HG03095 (cell line): ENCODE results near the gene AFF3.

ENCODE experiments used
- ATAC-seq: cut with Tn5 transposase; IDR thresholded peaks from one replicate; pipeline ENCODE4 v1.9.1; 2021; ENCODE audit warnings: moderate library complexity; ENCODE audit not compliant: unreplicated experiment

AFF3 gene

DNA sequence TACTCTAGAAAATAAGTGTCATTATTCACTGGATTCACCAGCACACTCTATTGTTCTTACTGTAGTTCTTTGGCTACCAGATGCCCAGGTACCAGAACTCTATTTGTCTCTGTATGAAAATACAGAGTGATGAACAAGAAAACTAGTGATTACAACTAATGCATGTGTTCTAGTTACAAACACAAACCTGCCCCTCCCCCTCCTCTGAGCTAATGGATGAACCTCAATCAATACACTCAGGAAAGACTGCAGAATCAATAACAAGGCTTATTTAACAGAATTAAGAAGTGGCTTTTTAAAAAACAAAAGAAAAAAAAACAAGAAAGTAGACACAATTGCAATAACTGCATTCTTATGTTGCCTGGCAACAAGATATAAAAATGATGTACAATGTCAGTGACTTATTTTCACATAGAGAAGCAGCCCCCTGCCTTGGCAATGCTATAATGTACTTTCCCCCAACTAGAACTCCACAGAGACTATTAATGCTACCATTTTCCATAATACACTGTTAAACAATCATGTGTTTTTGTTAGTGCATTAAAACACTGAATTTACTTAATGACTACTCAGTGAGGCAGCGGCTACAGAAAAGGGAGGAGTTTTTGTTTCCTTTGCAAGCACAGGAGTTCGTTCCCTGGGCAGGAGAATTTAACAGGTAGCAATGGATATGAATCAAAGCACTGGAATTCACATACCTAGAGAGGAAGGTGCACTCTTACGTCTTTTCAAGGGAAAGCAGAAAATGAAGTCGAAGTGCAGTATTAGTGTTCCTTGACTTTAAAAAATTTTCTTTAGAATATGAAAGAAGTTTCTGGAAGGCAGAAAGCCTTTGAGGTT, 333.8 kb downstream of the AFF3 start:
- ATAC-seq, result no peak

DNA sequence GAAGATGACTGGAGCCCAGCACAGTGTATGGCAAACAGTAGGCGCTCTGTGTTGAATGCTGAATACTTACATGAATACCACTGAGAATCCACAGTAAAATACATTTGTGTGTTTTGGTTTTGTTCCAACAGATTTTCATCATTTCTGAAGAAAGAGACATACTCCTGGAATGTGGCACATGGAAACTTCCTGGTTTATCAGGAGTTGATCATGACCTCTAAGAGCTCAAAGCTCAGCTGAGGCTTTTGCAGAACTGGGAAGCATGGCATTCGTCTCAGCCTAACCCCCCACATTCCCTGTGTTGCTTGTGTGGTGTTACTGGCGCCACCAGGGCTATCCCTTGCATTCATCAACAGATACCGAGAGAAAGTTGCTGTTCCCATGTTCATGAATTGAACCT, 335.6 kb downstream of the AFF3 start:
- no peak for ATAC-seq

DNA sequence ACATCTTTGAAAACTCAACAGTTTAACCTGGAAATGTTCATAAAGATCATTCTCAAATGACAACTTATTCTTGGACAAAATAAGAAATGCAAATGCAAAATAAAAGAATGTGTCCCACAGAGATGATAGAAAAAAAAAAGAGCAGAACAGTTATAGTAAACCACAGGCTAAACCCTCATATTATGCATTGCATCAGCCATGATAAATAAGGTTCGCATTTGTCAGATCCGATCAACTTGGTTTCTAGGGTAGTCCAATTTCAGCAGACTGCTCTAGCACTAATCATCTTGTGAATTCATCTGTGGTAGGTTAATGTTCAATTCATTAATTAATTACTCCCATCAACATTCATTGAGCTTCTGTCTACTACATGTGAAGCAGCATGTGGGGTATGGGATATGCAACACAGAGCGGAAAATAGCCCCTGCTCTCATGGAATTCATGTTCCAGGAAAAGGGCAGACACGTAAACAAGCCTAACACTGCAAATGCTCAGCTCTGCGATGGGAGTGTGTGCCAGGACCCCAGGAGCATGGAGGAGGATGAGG, 336.4 kb downstream of the AFF3 start:
- ATAC-seq, result no peak

DNA sequence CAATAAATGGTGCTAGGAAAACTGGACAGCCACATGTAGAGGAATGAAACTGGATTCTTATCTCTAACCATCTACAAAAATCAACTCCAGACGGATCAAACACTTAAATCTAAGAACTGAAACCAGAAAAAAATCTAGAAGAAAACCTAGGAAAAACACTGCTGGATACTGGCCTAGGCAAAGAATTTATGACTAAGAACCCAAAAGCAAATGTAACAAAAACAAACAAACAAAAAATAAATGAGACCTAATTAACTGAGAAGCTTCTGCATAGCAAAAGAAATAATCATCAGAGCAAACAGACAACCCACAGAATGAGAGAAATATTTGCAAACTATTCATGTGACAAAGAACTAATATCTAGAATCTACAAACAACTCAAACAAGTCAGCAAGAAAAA, 338.5 kb downstream of the AFF3 start:
- ATAC-seq, result no peak

DNA sequence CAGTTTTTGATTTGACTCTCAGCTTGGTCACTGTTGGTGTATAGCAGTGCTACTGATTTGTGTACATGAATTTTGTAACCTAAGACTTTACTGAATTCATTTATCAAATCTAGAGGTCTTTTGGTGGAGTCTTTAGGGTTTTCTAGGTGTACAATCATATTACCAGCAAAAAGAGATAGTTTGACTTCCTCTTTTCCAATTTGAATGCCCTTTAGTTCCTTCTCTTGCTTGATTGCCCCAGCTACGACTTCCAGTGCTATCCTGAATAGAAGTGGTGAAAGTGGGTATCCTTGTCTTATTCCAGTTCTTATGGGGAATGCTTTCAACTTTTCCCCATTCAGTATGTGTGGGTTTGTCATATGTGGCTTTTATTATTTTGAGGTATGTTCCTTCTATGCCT, 339.7 kb downstream of the AFF3 start:
- no peak for ATAC-seq

DNA sequence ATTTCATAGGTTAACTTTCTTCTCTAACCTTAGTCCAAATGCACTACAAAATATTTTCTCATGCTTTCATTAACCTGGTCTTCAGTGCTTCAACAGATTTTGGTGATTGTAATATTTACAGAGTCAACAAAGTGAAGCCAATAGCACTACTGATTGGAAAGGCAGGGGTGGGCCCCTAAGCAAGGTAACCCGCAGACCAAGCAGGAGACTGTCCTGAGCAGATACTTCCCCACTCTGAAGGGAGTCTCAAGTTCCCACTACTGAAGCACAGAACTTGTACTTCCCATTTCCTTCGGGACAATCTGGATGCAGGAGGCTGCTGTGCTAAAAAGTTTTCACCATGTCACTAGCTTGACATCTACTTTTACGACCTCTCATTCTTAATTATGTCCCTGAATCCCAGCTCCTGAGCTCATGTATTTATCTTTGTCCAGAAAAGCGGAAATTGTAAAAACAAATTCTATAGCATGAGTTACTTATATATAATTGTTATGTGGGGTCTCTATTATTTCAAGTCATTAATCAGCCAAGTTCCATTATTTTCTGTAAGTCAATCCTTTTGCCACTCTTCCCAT, 341.0 kb downstream of the AFF3 start:
- ATAC-seq, result no peak

DNA sequence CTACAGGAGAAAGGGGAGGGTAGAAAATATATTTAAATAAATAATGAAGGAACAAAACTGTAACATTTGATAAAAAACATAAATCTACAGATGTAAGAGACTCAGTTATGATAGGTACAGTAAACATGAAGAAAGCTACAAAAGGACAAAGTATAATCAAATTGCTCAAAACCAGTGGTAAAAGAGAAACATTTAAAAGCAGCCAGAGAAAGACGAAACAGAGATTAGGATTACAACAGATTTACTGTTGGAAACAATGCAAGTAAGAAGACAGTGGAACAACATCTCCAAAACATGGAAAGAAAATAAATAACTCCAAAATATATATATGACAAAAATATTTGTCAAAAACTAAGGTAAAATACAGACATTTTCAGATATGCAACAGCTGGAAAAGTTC, 344.9 kb downstream of the AFF3 start:
- no peak for ATAC-seq

DNA sequence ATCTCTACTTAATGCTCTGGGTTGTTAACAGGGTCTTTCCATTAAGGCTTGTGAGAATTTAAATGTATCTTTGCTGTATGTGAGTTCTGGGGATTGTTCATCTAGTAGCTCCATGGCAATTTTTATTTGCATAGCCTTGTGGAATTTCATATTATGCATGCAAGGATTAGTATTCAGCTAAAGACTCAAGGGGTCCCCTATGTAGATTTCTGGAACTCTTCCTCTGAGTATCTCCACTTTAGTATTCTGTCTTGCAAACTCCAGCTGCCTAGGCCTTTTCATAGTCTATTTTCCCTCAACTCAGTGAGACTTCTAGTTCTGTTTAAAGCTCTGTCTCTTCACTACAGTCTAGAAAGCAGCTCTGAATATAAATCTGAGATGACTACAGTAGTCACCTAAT, 348.0 kb downstream of the AFF3 start:
- no peak for ATAC-seq

DNA sequence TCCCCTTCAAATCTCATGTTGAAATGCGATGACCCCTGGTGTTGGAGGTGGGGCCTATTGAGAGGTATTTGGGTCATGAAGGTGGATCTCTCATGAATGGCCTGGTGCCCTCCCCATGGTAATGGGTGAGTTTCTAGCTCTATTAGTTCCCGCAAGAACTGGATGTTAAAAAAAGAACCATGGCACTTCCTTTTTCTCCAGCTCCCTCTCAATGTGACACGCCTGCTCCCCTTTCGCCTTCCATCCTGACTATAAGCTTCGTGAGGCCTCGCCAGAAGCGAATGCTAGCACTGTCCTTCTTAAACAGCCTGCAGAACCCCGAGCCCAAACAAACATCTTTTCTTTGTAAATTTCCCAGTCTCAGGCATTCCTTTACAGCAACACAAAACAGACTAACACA, 349.4 kb downstream of the AFF3 start:
- ATAC-seq, result no peak

DNA sequence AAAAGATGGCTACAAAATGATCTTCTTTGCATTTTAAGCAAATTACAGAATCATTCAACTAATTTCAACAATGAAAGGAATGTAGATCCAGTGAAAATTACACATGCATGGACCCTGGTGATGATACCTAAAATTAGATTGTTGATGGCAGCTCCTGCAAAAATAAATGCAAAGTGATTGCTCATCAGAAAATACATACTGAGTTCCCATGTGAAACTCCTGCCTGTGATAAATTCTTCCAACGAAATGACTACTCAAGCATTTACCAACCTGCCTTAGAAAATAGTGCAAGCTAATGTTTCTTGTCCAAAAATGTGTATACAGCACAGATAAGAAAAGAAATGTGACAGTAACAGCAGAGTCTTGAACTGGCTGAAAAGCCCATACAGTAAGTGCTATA, 352.5 kb downstream of the AFF3 start:
- ATAC-seq, result no peak

DNA sequence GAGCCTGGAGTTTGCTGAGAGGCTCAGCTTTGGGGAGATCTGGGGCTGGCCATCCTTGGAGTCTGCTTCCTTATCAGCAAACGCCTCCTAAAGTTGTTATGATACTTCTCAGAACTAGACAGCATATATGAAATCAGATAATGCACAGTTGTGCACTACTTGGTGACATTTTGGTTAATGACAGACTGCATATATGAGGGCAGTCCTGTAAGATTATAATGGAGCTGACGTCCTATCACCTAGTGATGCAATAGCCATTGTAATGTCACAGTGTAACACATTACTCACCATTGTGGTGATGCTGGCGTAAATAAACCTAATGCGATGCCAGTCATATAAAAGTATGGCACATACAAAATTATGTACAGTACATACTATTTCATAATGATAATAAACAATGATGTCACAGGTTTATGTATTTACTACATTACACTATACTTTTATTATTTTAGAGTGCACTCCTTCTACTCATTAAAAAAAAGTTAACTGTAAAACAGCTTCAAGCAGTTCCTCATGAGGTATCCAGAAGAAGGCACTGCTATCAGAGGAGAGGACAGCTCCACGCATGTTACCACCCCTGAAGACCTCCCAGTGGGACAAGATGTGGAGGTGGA, 354.5 kb downstream of the AFF3 start:
- ATAC-seq, result no peak

DNA sequence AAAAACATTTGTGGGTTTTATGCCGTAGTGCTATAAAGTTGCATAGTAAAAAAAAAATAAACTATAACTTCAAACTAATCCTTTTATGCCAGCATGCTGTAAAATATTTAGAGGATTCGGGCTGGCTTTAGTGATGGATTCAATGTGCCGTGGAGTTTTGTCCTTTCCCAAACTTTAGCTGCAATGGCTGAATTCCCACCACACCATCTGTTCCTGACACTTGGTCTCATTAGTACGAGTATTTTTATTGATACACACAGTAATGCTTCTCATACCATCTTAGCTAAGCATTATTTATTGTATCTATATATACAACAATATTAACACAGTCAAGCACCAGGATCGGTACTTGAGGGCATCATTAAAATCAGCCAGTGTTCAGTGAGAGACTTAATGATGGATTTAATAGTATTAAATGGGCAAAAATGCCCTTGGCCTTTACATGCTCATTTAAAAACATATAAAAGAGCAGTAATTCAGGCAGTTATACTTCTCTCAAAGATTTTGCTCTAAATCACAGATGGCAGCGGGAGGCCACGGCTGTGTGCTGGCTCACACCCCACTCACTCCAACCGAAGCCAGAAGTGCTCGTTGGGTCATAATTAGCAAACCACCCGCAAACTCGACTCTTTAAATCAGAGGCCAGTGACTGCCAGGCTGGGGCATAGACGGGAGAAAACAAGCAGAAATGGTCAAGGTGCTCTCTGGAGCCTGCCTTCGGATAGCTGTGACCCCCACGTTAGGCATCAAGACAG, 355.6 kb downstream of the AFF3 start:
- ATAC-seq, result no peak

DNA sequence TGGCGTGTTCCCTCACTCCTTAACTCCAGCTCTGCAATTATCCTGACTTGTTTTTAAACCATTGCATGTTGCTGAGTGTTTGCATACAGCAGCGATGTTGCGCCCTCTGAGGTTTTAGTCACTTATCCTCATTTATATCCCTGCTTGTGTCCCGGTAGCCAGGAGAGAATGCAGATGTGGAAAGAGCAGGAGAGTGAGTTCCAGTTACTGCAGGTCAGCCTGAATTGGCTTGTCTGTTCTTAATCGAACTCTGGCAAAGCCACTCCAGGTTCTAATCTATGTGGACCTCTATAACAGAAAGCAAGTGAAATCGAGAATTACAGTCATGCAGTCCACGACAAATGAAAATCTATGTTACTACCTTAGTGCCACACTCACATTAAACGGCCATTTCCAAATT, 357.4 kb downstream of the AFF3 start:
- ATAC-seq, result no peak

DNA sequence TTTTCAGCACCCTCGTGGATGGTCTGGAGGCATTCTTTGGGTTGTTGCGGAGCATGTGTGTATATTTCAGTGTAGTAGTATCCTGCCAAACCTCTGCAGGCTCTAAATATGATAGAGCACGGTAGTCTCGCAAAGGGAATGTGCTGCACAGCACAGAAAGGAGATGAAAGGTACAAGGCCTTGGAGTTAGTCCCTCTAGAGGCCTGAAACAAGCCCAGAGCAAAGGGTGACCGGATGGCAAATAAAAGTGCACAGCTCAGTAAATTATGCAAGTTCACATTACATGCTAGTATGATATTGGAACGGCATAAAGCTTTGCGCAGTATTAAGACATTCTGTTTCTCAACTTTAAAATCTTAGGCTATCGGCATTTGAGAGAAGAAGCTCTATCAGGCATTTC, 358.1 kb downstream of the AFF3 start:
- ATAC-seq, result no peak

DNA sequence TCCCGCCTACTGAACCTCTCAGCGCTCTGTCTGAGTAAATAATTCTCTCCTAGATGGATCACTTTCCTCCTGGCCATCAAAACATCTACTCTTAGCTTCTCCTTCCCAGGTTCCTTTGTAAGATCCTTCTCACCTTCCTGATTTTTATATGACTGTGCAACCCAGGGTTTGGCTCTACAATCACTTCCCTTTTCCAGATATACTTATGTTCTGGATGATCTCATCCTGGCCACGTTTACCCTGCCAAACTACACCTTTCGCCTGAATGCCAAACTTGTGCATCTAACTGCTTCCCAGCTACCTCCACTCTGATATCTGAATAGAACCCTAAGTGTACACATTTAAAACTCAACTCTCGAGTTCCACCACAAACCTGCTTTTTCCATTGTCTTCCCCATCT, 362.1 kb downstream of the AFF3 start:
- no peak for ATAC-seq

DNA sequence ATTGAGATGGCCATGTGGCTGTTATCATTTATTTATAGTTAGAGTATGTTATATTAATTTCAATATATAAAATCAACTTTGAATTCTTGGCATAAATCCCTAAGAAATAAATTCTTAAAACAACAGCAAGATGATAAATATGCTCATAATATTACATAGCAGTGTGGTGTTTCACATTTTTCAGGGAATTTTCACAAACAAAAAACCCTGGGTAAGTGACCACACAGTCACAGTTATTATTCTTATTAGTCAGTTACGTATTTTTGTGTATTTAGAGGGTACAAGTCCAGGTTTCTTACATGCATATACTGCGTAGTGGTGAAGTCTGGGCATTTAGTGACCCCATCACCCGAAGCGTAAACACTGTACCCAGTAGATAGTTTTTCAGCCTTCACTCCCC, 363.1 kb downstream of the AFF3 start:
- ATAC-seq, result no peak

DNA sequence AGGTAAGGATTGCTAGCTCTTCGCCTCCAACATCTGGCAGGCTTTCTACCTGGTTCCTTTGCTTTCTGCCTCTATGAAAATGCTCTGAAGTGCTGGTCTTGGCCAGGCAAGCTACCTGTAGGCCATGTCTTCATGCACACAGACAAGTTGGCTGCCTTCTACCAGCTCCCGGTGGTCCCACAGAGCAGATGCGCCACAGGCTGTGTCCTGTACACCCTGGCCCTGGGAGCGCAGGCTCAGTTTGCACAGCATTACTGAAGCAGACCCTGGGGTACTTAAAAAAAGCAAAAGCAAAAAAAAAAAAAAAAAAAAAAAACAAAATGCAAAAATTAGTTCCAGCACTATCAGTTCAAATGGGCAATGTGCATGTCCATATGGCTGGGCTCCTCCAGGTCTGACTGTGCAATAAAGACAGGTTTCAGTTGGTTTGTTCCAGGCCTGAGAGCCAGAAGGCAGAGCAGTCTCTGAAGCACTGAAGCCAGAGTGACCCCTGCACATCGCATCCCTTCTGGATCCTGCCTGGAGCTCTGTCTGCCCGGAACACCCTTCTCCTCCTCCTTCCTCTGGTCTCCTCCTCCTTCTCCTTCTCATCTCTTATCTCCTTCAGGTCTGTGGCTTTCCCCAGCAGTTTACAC, 364.6 kb downstream of the AFF3 start:
- no peak for ATAC-seq

DNA sequence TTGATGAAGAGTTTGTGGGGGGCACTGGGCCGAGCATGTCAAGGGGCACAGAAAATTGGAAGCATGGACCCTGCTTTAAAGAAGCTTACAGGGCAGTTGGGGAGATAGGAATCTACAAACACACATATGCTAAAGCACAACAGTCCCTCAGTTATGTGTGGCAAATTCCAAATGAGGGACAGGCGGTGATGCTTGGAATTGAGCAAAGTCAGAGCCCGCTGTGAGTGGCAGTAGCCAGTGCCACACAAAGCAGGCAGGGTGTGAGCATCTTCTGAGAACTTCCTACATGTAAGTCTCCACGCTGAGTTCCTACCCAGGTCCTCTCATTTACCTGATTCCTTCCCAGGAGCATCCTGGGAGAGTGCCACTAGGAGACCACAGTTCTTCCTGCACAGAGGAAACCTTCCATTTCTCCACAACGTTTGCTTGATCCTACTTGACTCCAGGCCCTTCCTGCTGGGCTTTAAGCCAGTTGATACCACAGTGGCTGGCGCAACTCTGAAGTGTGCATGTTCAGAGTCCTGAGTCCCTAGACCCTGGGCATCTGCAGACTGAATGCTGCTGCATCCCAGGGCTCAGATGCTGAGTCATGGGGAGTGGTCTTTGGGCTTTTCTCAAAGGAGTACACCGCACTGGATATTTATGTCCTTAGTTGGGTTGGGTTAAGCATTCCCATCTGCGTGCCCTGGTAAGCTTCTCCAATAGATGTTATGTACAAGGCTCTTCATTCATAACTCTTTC, 365.3 kb downstream of the AFF3 start:
- ATAC-seq, result no peak

DNA sequence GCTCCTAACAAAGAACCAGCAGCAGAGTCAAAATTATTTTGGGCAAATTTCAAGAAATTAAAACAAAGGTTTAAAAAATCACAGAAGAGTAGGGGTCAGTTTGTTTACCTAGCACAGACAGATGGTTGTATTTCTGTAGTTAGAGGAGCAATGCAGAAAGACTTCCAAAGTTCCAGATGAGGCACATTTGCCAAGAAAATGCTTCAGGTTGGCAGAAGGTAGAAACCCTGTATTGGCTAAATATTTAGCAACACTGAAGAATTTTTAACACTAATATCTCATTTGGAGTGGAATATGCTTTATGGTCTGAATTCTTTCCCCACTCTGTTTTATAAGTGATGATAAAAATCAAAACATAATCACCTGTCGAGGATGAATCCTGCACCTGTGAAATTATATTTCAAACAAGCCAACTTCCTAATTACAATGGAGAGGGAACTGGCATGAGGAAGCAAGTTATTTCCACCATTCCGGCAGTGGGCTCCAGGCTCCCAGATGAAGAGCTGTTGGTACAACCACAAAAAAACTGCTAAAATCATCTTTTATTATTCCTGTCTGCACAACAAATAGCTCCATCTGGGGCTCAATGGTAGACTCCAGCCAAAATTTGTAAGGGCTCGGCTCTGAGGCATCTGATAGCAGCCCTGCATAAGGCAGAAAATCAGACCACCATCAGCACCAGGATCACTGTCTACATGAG, 366.0 kb downstream of the AFF3 start:
- no peak for ATAC-seq

DNA sequence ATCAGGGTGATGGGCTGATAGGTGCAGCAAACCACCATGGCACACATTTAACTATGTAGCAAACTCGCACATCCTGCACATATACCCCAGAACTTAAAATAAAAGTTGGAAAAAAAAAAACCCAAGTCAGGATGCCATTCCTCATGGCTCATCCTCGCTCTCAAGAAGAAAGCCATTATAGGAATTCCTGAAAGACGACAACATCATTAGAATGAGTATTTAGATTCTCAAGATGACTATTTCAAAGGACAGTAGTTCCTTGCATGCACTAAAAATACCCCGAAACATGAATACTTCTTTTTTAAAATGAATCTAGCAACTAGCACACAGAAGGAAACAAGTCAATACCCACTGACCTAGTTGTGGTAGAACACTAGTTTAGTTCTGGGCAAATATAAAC, 366.8 kb downstream of the AFF3 start:
- no peak for ATAC-seq
